Esophagus (tissue), 2 donors: ENCODE measurements around the gene PLPPR5. TPM values are rescaled to one million over a fixed set of nuclear protein-coding genes. Genes with fewer than 3 reads are reported as not detected.

Experiments used
- H3K27ac ChIP-seq, 2 donors: one replicate each; pipeline ENCODE4 v1.5.1; 2013; ENCODE audit warnings: low read depth in 2 of 2, mild to moderate bottlenecking in 2 of 2, inconsistent platforms in 1 of 2, low read length in 1 of 2, moderate library complexity in 1 of 2
- H3K27me3 ChIP-seq, 2 donors: one replicate each; pipeline ENCODE4 v1.6.1; 2013; ENCODE audit warnings: low read length in 2 of 2, control low read depth in 1 of 2, mild to moderate bottlenecking in 1 of 2; ENCODE audit not compliant: insufficient read depth in 2 of 2, control insufficient read depth in 1 of 2
- H3K36me3 ChIP-seq, 2 donors: one replicate each; pipeline ENCODE4 v1.6.1; 2013; ENCODE audit warnings: low read length in 1 of 2; ENCODE audit not compliant: control insufficient read depth in 2 of 2, insufficient read depth in 2 of 2
- H3K4me1 ChIP-seq, 2 donors: one replicate each; pipeline ENCODE4 v1.6.1; 2013; ENCODE audit warnings: low read length in 1 of 2; ENCODE audit not compliant: control insufficient read depth in 2 of 2, insufficient read depth in 2 of 2
- H3K4me3 ChIP-seq, 2 donors: one replicate each; pipeline ENCODE4 v1.5.1; 2013; ENCODE audit warnings: low read length in 2 of 2, mild to moderate bottlenecking in 2 of 2, low read depth in 1 of 2, moderate library complexity in 1 of 2
- H3K9me3 ChIP-seq, 2 donors: one replicate each; pipeline ENCODE4 v1.6.1; 2013; ENCODE audit warnings: mild to moderate bottlenecking in 2 of 2, low read depth in 1 of 2, low read length in 1 of 2, moderate library complexity in 1 of 2; ENCODE audit not compliant: control insufficient read depth in 2 of 2, insufficient read depth in 1 of 2
- WGBS, 2 donors: extraction: QIAGEN DNeasy Blood & Tissue Kit; methylation state at CpG; one replicate each; pipeline ENCODE4 v1.1.7; 2013; 5-methylcytosine and 5-hydroxymethylcytosine counted together
- polyA plus RNA-seq, 2 donors: library from polyadenylated mRNA; stranded (reverse); fragments of 200-250 nt; gene quantifications; one replicate each; pipeline ENCODE4 v1.2.3, GENCODE V29; 2013
- donor health status: healthy with polysubstance abuse.
- donor health status: Bipolar disorder and iron deficiency.

PLPPR5 gene
- polyA plus RNA-seq, 2 donors = not detected

DNA sequence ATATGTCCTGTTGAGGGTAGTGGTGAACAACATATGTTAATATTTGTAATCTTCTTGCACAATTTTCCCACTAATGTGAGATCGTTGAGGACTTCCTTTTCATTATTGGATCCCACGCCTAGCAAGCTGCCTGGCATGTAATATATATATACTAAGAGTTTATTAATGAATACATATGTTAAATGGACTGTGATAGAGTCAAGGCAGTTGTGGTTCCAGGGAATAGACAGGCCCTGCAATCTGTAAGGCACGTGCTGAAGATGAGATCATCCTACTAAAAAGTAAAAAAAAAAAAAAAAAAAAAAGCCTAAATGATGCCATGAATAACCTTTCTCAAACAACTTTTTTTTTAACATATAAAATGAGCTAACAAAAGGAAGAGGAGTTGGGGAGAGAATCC is 28.9 kb downstream of the PLPPR5 start:
- no peak overlapping the region for H3K27ac ChIP-seq
- H3K27me3 ChIP-seq = no peaks in the 10 kb centered on the region
- 69 to 72% methylated on average over 3 of the region's 3 CpGs for WGBS, 2 donors

DNA sequence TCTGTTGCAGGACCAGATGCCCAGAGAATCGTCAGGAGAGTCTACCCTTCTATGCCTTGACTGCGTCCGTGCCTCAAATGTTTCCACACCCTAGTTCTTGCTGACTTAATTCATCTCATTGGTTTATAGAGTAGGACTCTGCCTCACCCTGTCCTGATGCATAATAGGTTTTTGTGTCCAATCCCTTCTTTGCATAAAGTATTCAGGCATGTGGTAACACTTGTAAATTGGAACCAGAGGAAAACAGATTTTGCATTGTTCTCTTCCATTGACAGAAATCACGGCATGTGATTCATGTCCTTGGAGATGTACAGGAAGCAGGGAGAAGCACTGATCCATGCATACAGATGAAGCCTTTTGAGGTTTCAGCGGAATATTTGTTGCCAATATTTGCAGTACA is 29.5 kb downstream of the PLPPR5 start:
- Histone ChIP-seq H3K4me1 (no peaks in the 10 kb centered on the region), H3K9me3 (no peaks in the 10 kb centered on the region), H3K27ac (no peak overlapping the region), H3K4me3 (no peak overlapping the region), H3K27me3 (no peaks in the 10 kb centered on the region), H3K36me3 (no peaks in the 10 kb centered on the region)
- WGBS, 2 donors = 63 to 70% methylated on average over 5 of the region's 5 CpGs

More for the DNA sequence above, 28.9 kb downstream of the PLPPR5 start:
- no peak overlapping the region for H3K4me3 ChIP-seq
- H3K36me3 ChIP-seq = no peaks in the 10 kb centered on the region
- H3K9me3 ChIP-seq = no peaks in the 10 kb centered on the region
- H3K4me1 ChIP-seq = no peaks in the 10 kb centered on the region

DNA sequence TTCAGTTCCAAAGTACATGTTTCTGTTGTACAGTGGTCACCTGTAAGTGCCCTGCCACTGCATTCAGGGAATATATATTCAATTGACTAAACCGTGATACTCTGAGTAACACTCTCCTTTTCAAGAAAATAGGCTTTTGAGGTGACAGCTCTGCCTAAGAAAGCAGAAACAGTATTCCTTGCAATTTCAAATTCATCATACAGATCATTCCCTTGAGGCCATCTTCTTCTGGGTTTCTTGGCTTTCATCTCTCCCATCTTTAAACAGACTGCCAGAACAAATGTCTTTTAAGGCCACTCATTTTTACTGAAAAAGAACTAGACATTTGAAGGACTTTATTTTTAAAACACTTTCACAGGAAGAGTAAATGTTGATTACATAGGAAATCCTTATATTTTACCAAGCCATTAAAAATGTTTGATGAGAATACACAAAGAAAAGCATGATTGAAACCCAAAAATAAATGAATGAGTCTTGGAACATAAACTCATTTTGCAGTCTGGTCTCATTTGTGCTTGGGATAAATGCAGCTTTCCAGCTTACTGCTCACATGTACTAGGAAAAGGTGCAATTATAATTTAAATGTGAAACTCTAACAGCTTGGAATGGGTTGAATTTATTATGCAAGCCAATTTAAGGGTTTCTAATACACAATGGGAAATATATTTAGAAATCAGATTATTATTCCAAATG is 34.7 kb downstream of the PLPPR5 start:
- Histone ChIP-seq H3K27me3 (no peaks in the 10 kb centered on the region), H3K4me1 (no peaks in the 10 kb centered on the region), H3K4me3 (no peak overlapping the region), H3K36me3 (no peaks in the 10 kb centered on the region), H3K9me3 (no peaks in the 10 kb centered on the region), H3K27ac (no peak overlapping the region)
- whole genome bisulfite sequencing, 2 donors = 44 to 56% methylated on average over 1 of the region's 1 CpG

DNA sequence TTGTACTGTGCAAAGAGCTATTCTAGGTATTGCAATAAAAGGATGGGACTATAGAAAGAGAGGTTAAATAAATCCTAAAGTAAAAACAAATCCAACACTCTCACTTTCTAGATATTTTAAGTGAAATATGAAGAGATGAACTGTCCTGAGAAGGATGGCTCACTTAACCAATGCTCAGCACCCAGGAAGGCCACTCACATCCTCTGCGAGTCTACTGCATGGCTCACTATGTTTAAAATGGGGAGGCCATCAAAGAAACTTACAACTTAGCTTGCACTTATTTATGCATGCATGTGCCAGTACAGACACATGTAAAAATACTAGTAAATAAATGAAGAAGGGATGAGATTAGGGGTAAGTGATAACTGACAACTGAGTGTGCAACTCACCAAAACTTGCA is 37.5 kb downstream of the PLPPR5 start:
- WGBS, 2 donors = 84 to 92% methylated on average over 1 of the region's 1 CpG
- H3K9me3 ChIP-seq = no peaks in the 10 kb centered on the region
- no peak overlapping the region for H3K4me3 ChIP-seq
- H3K4me1 ChIP-seq = no peaks in the 10 kb centered on the region
- H3K27ac ChIP-seq = no peak overlapping the region
- no peaks in the 10 kb centered on the region for H3K36me3 ChIP-seq
- no peaks in the 10 kb centered on the region for H3K27me3 ChIP-seq

DNA sequence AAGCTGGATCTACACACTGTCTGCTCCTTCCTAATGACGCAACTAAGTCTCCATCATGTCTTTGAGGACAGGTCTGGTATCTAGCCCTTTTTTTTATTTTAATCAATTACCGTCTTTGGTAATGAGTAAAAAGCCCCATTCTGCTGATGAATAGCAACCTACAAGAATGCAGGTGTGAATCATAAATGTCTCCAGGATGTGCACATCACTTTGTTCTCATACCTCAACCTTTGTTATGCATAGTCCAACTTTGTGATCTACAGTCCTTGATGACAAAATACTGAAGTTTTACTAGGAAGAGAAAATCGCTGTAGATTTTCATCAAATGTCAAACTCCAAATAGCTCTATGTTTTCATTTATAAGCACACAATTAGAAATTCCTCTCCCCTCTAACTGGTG is 39.3 kb downstream of the PLPPR5 start:
- H3K4me3 ChIP-seq = no peak overlapping the region
- no peaks in the 10 kb centered on the region for H3K27me3 ChIP-seq
- H3K4me1 ChIP-seq = no peaks in the 10 kb centered on the region
- 83 to 84% methylated on average over 3 of the region's 3 CpGs for WGBS, 2 donors
- no peaks in the 10 kb centered on the region for H3K9me3 ChIP-seq
- H3K27ac ChIP-seq = no peak overlapping the region
- H3K36me3 ChIP-seq = no peaks in the 10 kb centered on the region

DNA sequence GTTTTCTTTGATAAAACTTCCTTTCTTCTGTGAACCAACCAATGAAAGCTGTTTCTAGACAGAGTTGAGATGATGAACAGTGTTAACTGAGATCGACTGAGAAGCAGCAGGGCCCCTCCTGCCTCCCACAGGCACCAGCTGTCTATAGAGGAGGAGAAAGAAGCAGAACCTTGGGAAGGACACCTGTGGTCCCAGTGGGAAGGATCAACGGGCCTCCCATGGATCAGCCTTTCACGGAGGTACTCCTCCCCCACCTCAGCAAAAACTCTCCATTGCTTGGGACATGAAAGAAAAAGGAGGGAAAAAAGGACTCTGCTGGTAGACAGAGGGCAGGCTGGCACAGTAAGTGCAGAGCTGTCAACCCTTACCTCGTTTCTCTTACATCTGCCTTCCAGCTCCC is 40.5 kb downstream of the PLPPR5 start:
- 33 to 41% methylated on average over 4 of the region's 4 CpGs for WGBS, 2 donors
- no peaks in the 10 kb centered on the region for H3K27me3 ChIP-seq

DNA sequence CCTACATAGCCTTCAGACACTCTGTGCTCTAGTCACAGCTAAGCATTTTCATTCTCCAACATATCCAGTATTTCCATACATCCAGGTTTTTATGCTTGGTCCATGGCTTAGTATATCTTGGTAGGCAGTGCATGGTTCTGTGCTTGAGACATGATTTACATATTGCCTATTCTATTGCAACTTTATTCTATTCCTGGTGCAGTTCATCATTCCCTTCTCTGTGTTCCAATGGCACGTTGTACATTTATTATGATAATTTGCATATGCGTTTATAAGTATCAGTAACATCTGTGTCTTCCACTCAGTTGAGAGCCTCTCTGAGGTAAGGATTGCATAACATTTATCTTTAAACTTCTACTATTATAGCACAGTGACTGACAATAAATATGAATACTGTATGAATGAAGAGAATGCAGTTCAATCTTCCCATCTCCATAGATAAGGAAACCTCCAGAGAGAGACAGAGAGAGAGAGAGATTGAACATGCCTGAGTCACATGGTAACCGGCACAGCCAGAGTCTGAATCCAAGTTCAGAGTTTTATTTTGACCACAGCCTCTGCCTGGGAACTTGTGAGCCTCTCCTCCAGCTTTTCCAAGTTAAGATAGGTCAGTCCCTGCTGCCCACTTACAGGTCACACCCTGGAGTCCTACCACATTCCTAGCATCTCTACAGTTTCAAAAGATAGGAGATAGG is 41.5 kb downstream of the PLPPR5 start:
- Histone ChIP-seq H3K9me3 (no peaks in the 10 kb centered on the region), H3K36me3 (no peaks in the 10 kb centered on the region), H3K27ac (no peak overlapping the region), H3K27me3 (no peaks in the 10 kb centered on the region), H3K4me1 (no peaks in the 10 kb centered on the region), H3K4me3 (no peak overlapping the region)
- 75% methylated on average over 3 of the region's 3 CpGs for WGBS, 2 donors

More for the DNA sequence above, 40.5 kb downstream of the PLPPR5 start:
- H3K4me3 ChIP-seq = no peak overlapping the region
- no peaks in the 10 kb centered on the region for H3K9me3 ChIP-seq
- no peaks in the 10 kb centered on the region for H3K4me1 ChIP-seq
- no peaks in the 10 kb centered on the region for H3K36me3 ChIP-seq
- H3K27ac ChIP-seq = no peak overlapping the region

DNA sequence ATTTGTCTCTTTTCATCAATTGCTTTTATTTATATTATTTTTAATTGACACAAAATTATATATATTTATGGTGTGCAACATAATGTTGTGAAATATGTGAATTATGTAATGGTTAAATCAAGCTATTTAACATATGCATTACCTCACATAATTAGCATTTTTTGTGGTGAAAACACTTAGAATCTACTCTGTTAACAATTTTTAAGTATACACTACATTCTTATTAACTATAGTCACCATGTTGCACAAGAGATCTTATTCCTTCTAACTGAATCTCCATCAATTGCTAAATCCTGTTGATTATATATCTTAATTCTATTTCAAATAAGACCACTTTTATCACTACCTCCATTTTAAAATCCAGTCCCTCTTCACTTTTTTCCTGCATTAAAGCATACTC is 42.5 kb downstream of the PLPPR5 start:
- Histone ChIP-seq H3K27ac (no peak overlapping the region), H3K4me3 (no peak overlapping the region)

DNA sequence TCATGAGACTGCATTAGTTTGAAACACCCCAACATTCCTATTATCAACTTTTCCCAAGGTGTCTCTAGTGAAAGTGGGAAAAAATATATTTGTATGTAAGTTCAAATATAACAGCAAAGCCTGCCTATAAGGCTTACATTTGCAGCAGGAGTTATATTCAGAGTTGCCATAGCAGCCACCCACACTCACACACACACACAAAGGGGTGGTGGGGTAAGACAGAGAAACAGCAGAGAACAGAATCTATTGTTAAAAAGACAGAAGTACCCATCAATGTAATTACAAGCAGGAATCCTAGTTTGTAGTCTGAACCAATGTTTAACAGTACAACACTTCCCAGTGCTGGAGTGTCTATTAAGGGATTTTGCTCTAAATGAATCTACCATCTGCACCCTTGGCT is 55.0 kb downstream of the PLPPR5 start:
- no peaks in the 10 kb centered on the region for H3K4me1 ChIP-seq
- H3K36me3 ChIP-seq = no peaks in the 10 kb centered on the region
- no peak overlapping the region for H3K4me3 ChIP-seq
- H3K9me3 ChIP-seq = no peaks in the 10 kb centered on the region
- H3K27ac ChIP-seq = no peak overlapping the region
- no peaks in the 10 kb centered on the region for H3K27me3 ChIP-seq

More for the DNA sequence above, 42.5 kb downstream of the PLPPR5 start:
- Histone ChIP-seq H3K36me3 (no peaks in the 10 kb centered on the region), H3K9me3 (no peaks in the 10 kb centered on the region), H3K4me1 (no peaks in the 10 kb centered on the region), H3K27me3 (no peaks in the 10 kb centered on the region)

DNA sequence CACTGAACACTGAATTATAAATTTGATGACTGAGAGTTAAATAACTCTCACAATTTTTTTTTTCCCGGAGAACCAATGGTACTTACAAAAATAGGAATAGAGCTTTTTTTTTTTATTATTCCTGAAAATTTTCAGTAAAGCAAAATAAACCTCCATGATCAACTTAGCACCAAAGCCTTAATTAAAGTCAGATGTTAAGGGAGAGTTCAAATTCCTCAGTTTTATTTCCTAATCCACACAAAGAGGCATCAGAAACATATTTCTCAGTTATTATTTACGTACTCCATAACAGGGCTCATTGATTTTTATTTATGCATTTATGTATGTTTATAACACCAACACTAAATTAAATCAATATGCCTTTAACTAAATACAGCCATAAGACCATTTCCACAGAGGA is 55.5 kb downstream of the PLPPR5 start:
- no peaks in the 10 kb centered on the region for H3K27me3 ChIP-seq
- H3K4me3 ChIP-seq = no peak overlapping the region
- no peaks in the 10 kb centered on the region for H3K9me3 ChIP-seq
- H3K4me1 ChIP-seq = no peaks in the 10 kb centered on the region
- WGBS, 2 donors = 57 to 60% methylated on average over 2 of the region's 2 CpGs
- no peak overlapping the region for H3K27ac ChIP-seq
- H3K36me3 ChIP-seq = no peaks in the 10 kb centered on the region
